GM23248 (cell line): ENCODE data around the gene DUSP22. TPM values are rescaled to one million over a fixed set of nuclear protein-coding genes. Genes with fewer than 3 reads are reported as not detected.

Experiments used
- DNase-seq: peaks from one replicate; pipeline ENCODE4 v3.0.0-alpha.2; 2015
- H2AFZ ChIP-seq: fragments of 200-600 bp; sonication (generic); 2 replicates; pipeline ENCODE4 v1.6.1; 2016; ENCODE audit warnings: antibody characterized with exemption
- H3F3A ChIP-seq: fragments of 200-600 bp; sonication (generic); 2 replicates; pipeline ENCODE4 v1.6.1; 2016; ENCODE audit warnings: mild to moderate bottlenecking, antibody characterized with exemption, mixed run types; ENCODE audit not compliant: insufficient read depth
- H3K27ac ChIP-seq: fragments of 200-600 bp; sonication (generic); 2 replicates; pipeline ENCODE4 v1.5.1; 2016; ENCODE audit warnings: mild to moderate bottlenecking
- H3K27me3 ChIP-seq: fragments of 200-600 bp; sonication (generic); replicated peaks from 2 replicates; pipeline ENCODE4 v1.6.1; 2016; ENCODE audit warnings: mild to moderate bottlenecking; ENCODE audit not compliant: insufficient read depth
- H3K36me3 ChIP-seq: fragments of 200-600 bp; sonication (generic); 2 replicates; pipeline ENCODE4 v1.6.1; 2016; ENCODE audit warnings: low read depth, mild to moderate bottlenecking
- H3K4me1 ChIP-seq: fragments of 200-600 bp; sonication (generic); 2 replicates; pipeline ENCODE4 v1.6.1; 2016; ENCODE audit warnings: mild to moderate bottlenecking; ENCODE audit not compliant: insufficient read depth
- H3K4me2 ChIP-seq: fragments of 200-600 bp; sonication (generic); one replicate; pipeline ENCODE4 v1.6.1; 2016; ENCODE audit warnings: mild to moderate bottlenecking; ENCODE audit not compliant: unreplicated experiment
- H3K4me3 ChIP-seq: fragments of 200-600 bp; sonication (generic); 2 replicates; pipeline ENCODE4 v1.5.1; 2016; ENCODE audit warnings: mild to moderate bottlenecking
- H3K79me2 ChIP-seq: fragments of 200-600 bp; sonication (generic); 2 replicates; pipeline ENCODE4 v1.6.1; 2016; ENCODE audit warnings: mild to moderate bottlenecking; ENCODE audit not compliant: insufficient read depth
- H3K9ac ChIP-seq: fragments of 200-600 bp; sonication (generic); 2 replicates; pipeline ENCODE4 v1.6.1; 2016; ENCODE audit warnings: mild to moderate bottlenecking
- H3K9me2 ChIP-seq: fragments of 200-600 bp; sonication (generic); 2 replicates; pipeline ENCODE4 v1.6.1; 2016; ENCODE audit warnings: mixed run types, mild to moderate bottlenecking, moderate library complexity; ENCODE audit not compliant: insufficient read depth
- H3K9me3 ChIP-seq: fragments of 200-600 bp; sonication (generic); one replicate; pipeline ENCODE4 v1.6.1; 2017; ENCODE audit warnings: low read depth
- H4K20me1 ChIP-seq: fragments of 200-600 bp; sonication (generic); 2 replicates; pipeline ENCODE4 v1.6.0; 2016; ENCODE audit not compliant: insufficient read depth
- EZH2 ChIP-seq: fragments of 200-600 bp; sonication (generic); IDR thresholded peaks from 2 replicates; pipeline ENCODE4 v1.6.1; 2018; ENCODE audit warnings: antibody characterized with exemption, mild to moderate bottlenecking; ENCODE audit not compliant: insufficient read depth, poor library complexity, severe bottlenecking
- EZH2phosphoT487 ChIP-seq: fragments of 200-600 bp; sonication (generic); IDR thresholded peaks from 2 replicates; pipeline ENCODE4 v1.6.1; 2018; ENCODE audit warnings: antibody characterized with exemption, moderate library complexity, mild to moderate bottlenecking, low read depth; ENCODE audit not compliant: insufficient read depth
- WGBS, 2 experiments: methylation state at CpG; one replicate each; pipeline ENCODE4 v1.1.6; 2015 to 2017; ENCODE audit warnings: low lambda C conversion rate in 2 of 2, low coverage in 1 of 2; ENCODE audit errors: missing lambda C conversion rate in 2 of 2; 5-methylcytosine and 5-hydroxymethylcytosine counted together
- in situ Hi-C: fragments of 300-500 bp; cut with MboI; formaldehyde crosslinking; loops from 2 replicates; pipeline ENCODE4 v1.15.0; 2020
- polyA plus RNA-seq: library from polyadenylated mRNA; unstranded; fragments of >200 nt; fragmentation: Nextera tagmentation; extraction: Ambion mirVana; gene quantifications from 2 replicates; pipeline ENCODE4 v1.2.1, GENCODE V29; 2016
- total RNA-seq: library from RNA; depleted of rRNA; stranded (reverse); fragments of >200 nt; shearing (Covaris generic); gene quantifications from 2 replicates; pipeline ENCODE4 v1.2.3, GENCODE V29; 2014

The DUSP22 gene
- total and polyA plus RNA-seq, 2 experiments from 2014 or later = 12.4 to 15.7 TPM

- DNase-seq = no peak
- no peaks in the 10 kb centered on the region for H3K4me1 ChIP-seq
Observed at GRCh38 chr6:379410-380181, 87.3 kb downstream of the DUSP22 start.

GRCh38 chr6:380234-381218 lies 88.2 kb downstream of the DUSP22 start:
- H2AFZ ChIP-seq = no peak overlapping the region
- peaks cover 16% of the 10 kb centered on the region for H3K27me3 ChIP-seq
- H3K79me2 ChIP-seq = no peaks in the 10 kb centered on the region
- no peaks in the 10 kb centered on the region for H3K9me3 ChIP-seq
- TF ChIP-seq EZH2phosphoT487 (no peak), EZH2 (no peak)
- DNase-seq = no peak
- no peaks in the 10 kb centered on the region for H3K9me2 ChIP-seq
- no peak overlapping the region for H3K4me3 ChIP-seq
- WGBS, 2 experiments = 56 to 57% methylated on average over 26 of the region's 26 CpGs
- H3K36me3 ChIP-seq = no peaks in the 10 kb centered on the region
- no peaks in the 10 kb centered on the region for H3K4me1 ChIP-seq
- no peak overlapping the region for H3K4me2 ChIP-seq
- H3F3A ChIP-seq = no peaks in the 10 kb centered on the region
- no peak overlapping the region for H3K27ac ChIP-seq
- H3K9ac ChIP-seq = no peak overlapping the region
- in situ Hi-C loops = no loop called here
- H4K20me1 ChIP-seq = no peaks in the 10 kb centered on the region

More at GRCh38 chr6:379410-380181, 87.3 kb downstream of the DUSP22 start:
- no peak overlapping the region for H3K27ac ChIP-seq
- H3F3A ChIP-seq = no peaks in the 10 kb centered on the region
- no peaks in the 10 kb centered on the region for H3K9me3 ChIP-seq
- no peak overlapping the region for H3K4me2 ChIP-seq
- no peak overlapping the region for H2AFZ ChIP-seq
- 50 to 56% methylated on average over 28 of the region's 28 CpGs for WGBS, 2 experiments
- TF ChIP-seq EZH2phosphoT487 (no peak), EZH2 (no peak)
- no peaks in the 10 kb centered on the region for H4K20me1 ChIP-seq
- peaks cover 16% of the 10 kb centered on the region for H3K27me3 ChIP-seq
- no peaks in the 10 kb centered on the region for H3K9me2 ChIP-seq
- no peaks in the 10 kb centered on the region for H3K36me3 ChIP-seq
- no peak overlapping the region for H3K4me3 ChIP-seq
- H3K79me2 ChIP-seq = no peaks in the 10 kb centered on the region
- H3K9ac ChIP-seq = no peak overlapping the region
- in situ Hi-C loops = no loop called here

GRCh38 chr6:381742-382461 lies 89.6 kb downstream of the DUSP22 start:
- no peak for DNase-seq
- H3K4me2 ChIP-seq = no peak overlapping the region
- no peaks in the 10 kb centered on the region for H3K9me2 ChIP-seq
- no peak overlapping the region for H2AFZ ChIP-seq
- H3K9me3 ChIP-seq = no peaks in the 10 kb centered on the region
- H3K79me2 ChIP-seq = no peaks in the 10 kb centered on the region
- H3K4me3 ChIP-seq = no peak overlapping the region
- 66 to 70% methylated on average over 17 of the region's 17 CpGs for WGBS, 2 experiments
- no peak overlapping the region for H3K9ac ChIP-seq
- no peaks in the 10 kb centered on the region for H3K36me3 ChIP-seq
- no peaks in the 10 kb centered on the region for H3F3A ChIP-seq
- H3K27me3 ChIP-seq = peaks cover 22% of the 10 kb centered on the region
- H3K27ac ChIP-seq = no peak overlapping the region
- in situ Hi-C loops = no loop called here
- TF ChIP-seq EZH2 (no peak), EZH2phosphoT487 (no peak)
- H3K4me1 ChIP-seq = no peaks in the 10 kb centered on the region
- no peaks in the 10 kb centered on the region for H4K20me1 ChIP-seq
